GM18526 (cell line): ENCODE data around the gene SCPEP1.

Source experiments
- POLR2A ChIP-seq: IDR thresholded peaks from 3 replicates; pipeline ENCODE4 v1.6.1; 2011; ENCODE audit not compliant: insufficient read length; ENCODE audit errors: extremely low read depth

The SCPEP1 gene

DNA sequence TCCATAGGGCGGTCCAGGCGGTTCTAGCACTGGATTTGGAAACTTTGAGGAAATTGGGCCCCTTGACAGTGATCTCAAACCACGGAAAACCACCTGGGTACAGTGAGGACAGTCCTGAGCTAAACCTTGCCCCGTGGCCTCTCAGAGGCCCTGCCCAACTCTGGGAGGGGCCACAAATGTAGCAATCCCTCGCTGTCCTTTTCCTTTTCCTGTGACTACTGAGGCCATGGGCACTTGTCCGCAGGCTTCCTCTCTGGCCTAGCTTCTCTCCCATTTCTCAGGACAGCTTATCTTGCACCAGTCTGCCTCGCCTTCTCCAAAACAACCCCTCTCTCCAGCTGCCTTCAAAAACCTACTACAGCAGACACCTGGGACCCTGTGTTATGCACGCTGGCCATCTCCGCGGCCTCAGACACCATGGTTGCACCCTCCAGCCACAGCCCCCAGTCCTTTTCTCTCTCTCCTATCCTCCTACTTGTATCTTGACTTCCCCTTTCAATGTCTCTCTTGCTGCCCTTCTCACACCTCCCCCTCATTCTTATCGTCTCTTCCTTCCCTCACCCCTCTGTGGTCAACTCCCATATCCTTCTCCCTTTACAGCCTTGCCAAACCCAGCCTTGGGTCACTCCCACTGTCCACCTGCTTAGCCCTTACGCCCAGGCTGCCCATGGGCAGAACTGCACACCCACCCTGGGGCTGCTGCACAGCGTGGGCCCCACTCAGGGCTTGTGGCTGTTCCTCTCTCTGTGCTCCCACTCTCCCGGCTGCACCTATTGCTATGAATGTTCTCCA is 7.6 kb downstream of the SCPEP1 start:
- TF ChIP-seq POLR2A: no peak

DNA sequence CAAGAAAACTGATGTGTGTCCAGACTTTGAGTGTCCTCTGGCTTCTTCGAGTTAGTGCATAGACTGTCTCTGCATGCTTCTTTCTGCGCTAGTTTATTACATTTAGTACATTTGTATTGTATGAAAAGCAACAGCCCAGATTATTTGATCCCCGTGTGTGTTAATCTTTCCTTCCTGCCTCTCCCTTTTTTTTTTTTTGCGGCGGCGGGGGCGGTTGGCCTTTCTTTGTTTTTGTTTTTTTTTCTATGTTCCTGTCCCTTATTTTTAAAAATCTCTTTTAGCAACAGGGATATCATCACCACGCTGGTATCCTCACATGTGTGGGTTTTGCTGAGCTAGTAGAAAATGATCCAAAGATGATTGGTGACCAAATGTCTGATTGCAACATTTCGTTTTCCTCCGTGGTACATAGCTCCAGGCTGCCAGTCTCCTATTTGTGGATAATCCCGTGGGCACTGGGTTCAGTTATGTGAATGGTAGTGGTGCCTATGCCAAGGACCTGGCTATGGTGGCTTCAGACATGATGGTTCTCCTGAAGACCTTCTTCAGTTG is 9.4 kb downstream of the SCPEP1 start:
- TF ChIP-seq POLR2A: no peak

DNA sequence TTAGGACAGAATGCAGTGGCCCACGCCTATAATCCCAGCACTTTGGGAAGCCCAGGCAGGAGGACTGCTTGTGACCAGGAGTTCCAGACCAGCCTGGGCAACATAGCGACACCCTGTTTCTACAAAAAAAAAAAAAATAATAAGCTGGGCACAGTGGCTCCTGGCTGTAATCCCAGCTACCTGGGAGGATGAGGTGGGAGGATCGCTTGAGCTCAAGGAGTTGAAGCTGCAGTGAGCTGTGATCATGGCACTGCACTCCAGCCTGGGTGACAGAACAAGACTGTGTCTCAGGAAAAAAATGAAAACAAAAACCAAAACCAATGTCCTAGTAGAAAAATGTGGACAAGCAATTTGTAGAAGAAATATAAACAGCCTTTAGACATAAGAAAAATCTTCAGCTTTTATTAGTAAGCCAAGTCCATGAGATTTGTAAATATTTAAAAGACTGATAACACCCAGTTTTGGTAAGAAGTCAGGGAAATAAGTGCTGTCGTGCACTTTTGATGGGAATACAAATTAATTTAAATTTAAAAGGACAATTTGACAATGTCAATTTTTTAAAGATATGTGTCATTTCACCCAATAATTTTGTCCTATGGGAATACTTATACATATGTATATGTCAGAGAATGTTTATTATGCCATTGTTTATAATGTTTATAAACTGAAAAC is 11.1 kb downstream of the SCPEP1 start:
- no peak for TF ChIP-seq POLR2A

DNA sequence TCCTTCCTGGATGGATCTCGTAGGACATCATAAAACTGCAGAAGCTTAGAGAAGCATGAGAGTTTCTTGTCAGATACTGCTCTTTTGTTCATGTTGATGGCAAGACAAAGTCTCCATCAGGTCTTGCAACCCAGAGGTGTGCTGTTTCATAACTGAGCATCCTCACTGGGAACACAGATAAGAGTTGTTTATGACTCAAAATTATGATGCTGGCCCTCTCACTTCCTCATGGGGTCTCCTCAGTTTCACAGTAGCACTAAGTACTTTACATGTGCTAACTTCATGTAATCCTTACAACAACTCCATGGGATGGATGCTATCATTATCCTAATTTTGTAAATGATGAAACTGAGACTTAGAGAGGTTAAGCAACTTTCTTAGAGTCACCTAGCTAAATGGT is 14.4 kb downstream of the SCPEP1 start:
- TF ChIP-seq POLR2A: no peak

DNA sequence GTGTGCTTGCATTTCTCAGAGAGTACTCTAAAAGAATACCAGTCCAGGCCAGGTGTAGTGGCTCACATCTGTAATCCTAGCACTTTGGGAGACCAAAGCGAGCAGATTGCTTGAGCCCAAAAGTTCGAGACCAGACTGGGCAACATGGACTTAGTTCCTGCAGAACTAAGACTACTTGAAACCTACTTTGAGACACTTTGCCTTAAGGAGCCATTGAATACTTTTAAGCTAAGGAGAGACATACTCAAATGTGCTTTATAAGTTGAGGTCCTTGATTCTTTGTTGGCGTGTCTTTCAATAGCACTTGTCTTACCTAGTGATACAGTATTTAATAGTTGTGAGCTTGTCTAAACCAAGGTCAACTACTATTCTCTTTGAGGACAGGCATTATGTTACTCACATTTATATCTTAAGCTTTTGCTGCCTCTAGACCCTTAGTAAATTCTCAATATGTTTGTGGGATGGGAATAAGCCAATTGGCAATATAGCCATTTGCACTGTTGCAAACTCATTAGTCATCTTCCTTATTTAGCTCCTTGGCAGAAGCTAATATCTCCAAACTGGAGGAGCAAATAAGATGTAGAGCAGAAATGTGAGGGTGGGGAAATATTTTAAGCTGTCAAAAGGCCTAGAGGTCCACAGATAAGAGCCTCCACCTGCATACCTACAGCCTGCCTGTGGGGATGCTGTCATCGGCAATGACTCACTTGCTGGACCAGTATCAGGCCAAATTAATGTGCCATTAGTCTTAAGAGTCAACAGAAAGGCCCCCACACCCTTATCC is 16.3 kb downstream of the SCPEP1 start:
- no peak for TF ChIP-seq POLR2A

DNA sequence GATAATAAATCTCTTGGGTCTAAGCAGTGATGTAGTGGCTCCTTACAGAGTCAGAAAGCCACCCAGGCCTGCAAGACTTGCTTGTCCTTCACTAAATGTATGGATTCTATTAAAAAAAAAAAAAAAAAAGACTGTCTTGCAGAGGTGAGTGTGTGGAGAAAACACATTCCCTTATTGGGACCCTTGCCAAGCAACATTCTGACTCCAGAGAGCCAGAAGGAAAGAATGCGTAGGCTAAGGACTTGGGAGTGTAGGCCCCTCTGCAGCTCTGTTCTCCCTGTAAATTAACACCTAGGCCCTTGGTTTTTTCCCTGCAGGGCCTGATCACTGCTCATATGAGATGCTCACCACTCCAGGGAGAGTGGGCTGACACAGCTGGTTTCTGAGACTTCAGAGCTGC is 17.8 kb downstream of the SCPEP1 start:
- TF ChIP-seq POLR2A: no peak

DNA sequence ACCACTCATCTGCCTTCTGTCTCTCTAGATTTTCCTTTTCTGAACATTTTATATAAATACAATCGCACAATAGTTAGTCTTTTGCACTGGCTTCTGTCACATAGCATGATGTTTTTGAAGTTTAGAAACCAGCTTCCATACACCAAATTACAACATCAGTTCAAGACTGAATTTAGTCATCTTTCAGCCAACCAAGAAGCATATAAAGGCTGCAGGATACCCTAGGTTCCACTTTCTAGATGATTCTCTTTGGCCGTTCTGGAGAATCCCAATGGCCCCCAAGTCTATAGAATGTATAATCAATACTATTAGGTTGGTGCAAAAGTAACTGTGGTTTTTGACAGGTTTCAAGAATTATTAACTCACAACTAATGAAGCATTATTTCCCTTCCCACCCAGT is 19.4 kb downstream of the SCPEP1 start:
- no peak for TF ChIP-seq POLR2A

DNA sequence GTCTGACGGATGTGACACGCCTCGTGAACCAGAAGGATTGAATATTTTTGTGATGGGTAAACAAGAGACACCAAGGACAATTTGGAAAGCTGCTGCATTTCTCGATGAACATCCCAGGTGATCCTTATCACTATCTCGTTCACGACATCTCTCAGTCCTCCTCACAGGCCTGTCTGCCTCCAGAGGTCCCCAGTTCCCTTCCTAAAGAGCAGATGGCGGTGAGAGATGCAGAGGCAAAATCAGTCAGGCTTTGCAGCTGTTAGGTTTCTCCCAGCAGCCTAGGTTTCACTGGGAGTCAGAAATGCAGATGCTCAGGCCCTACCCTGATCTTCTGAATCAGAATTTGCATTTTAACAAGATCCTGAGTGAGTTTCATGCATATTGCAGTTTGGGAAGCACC is 23.6 kb downstream of the SCPEP1 start:
- TF ChIP-seq POLR2A: no peak

DNA sequence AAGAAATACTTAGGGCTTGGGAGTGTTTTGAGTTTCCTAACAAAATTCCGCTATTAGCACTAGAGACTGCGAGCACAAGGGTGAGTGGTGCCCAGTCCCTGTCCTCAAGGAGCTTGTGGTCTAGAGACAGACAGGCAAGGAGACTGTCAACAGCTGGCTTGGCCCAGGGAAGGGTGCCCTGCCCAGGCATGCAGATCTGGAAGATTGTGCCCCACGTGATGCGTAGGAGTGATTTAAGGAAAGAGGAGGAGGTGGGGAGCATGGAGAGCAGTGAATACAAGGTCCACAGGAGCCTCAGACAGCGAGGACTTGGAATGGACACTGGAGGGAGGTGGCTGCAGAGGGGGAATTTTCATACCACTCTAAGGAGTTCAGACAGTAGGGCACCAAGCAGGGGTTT is 25.0 kb downstream of the SCPEP1 start:
- TF ChIP-seq POLR2A: no peak

DNA sequence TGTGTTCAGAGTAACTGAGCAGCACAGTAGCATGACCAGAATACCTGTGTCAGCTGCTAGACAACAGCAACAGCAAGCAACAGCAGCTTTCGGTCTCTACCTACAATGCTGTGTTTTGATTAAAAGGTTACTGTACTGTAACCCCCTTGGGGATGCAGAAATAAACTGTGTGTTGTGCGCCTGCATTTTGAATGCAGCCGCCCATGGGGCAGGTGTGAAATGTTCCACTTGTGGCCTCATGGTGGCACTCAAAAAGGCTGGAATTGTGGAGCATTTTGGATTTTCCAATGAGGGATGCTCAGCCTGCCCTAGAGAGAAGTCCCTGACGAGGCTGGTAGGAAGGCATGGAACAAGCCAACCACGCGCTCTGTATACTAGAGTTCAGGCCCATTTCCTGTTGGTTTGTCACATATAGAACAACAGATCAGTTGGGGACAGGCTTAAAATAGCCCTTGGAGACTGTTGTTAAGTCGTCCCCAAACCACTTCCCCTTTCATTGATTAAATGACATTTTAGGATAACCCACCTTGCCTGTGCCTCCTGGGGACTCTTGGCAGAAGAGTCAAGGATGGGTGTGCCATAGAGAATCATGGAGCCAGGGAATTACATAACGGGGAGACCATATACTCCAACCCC is 27.1 kb downstream of the SCPEP1 start:
- no peak for TF ChIP-seq POLR2A

DNA sequence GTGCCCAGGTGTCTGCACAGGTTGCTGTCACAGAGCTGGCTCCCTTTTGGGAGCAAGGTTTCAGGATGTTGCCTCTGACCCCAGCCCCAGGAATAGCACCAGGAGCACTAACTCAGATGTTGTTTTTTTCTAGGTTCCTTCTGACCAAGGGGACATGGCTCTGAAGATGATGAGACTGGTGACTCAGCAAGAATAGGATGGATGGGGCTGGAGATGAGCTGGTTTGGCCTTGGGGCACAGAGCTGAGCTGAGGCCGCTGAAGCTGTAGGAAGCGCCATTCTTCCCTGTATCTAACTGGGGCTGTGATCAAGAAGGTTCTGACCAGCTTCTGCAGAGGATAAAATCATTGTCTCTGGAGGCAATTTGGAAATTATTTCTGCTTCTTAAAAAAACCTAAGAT is 28.1 kb downstream of the SCPEP1 start:
- TF ChIP-seq POLR2A: no peak

DNA sequence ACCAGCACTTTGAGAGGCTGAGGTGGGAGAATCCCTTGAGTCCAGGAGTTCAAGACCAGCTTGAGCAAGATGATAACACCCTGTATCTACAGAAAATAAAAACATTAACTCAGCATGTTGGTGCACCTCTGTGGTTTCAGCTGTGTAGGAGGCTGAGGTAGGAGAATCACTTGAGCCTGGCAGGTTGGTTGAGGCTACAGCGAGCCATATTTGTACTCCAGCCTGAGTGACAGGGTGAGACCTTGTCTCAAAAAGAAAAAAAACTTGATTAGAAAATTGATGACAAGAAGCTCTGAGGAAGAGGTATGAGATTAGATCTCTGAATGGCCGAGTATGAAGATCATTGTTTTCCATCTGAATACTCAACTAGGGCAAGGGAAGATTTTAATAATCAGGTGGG is 31.0 kb downstream of the SCPEP1 start:
- no peak for TF ChIP-seq POLR2A

DNA sequence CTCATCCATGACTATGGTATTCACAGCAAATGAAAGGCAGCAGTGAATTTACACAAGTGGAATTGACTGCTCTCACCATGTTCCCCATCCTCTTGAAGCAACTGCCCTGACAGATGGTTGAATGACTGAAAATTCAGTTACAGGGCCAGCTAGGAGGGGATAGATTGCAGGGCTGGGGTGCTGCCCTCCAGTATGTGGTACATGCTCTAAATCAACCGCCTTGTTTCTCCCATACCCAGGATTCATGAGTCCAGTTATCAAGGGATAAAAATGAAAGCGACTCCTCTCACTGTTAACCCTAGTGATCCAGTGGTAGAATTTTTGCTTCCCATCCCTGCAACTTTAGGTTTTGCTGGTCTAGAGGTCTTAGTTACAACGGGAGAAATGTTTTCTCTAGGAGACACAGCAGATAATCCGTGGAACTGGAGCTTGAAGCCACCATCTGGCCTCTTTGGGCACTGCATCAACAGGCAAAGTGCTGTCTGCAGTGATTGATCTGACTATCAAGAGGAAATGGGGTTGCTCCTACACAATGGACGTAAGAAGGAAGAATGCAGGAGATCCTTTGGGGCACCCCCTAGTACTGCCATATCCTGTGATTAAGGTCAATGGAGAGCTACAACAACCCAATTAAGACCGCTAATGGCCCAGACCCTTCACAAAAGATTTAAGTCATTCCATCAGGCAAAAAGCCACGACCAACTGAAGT is 32.0 kb downstream of the SCPEP1 start:
- TF ChIP-seq POLR2A: no peak

DNA sequence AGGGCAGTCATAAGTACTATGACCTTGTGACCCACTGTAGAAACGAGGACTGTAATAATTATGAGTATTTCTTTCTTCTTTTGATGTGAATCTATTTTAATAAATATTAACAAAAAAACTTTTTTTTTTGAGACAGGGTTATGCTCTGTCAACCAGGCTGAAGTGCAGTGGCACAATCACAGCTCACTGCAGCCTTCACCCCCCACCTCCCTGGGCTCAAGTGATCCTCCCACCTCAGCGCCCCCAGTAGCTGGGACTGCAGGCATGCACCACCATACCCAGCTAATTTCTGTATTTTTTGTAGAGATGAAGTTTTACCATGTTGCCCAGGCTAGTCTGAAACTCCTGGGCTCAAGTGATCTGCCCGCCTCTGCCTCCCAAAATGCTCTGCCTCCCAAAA is 32.6 kb downstream of the SCPEP1 start:
- no peak for TF ChIP-seq POLR2A

DNA sequence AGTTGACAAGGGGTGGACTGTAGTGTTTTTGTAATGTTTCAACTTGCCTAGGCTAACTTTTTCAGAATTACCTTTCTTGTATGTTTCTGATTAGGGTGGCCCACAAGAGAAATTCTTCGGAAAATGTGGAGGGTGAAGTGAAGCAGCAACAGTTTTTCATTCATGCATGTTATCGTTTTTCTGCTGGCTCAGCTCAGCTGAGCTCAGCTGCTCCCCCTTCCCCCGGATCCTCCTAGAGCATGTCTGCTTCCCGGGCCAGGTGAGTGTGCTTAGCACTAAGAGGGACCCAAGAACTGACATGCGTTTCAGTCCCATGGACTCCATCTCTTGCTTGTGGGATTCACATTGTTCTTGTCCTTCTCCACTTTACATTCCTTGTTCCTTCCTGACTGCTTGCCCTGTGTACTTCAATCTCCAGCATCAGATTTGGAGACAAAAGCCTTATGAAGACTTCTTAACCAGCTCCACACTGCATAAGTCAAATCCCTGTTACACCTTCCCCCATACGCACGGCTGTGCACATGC is 33.6 kb downstream of the SCPEP1 start:
- no peak for TF ChIP-seq POLR2A
